Measurements from ENCODE around the gene ADSL.

DNA sequence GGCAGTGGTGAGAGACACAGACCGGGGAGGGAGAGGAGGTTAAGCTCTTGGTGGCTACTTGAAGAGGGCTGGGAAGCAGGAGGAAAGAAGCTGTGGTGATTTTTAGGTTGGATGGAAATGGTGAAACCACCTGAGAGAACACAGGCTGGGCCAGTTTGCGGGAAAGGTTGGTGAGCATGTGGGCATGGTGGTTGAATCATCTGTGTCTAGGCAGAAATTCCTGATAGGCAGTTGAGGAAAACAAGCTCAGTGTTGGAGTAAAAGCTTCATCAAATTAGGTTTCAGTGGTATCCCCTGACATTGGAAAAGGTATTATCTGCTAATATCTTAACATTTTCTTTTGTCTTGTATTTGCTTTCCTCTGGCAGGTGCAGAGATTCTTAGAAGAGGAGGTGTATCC, 19.8 kb downstream of the ADSL start:
- TF ChIP-seq EZH2 (IDR thresholded peaks at IDR 0.05; ENCODE audit: insufficient read depth, poor library complexity, severe bottlenecking) (no peak), EZH2phosphoT487 (IDR thresholded peaks at IDR 0.05; ENCODE audit: insufficient read depth, low read depth) (no peak)

All from GM23248 (cell line).